NT2/D1 (cell line): ENCODE results near the gene SGCA.

ENCODE experiments used
- DNase-seq: peaks from one replicate; pipeline ENCODE4 v3.0.0-alpha.2; 2011; ENCODE audit warnings: low read depth, low spot score
- H3K27me3 ChIP-seq: 2 replicates; pipeline ENCODE4 v1.6.0; 2011; ENCODE audit warnings: mild to moderate bottlenecking; ENCODE audit not compliant: insufficient read length, insufficient read depth
- H3K36me3 ChIP-seq: 2 replicates; pipeline ENCODE4 v1.6.1; 2011; ENCODE audit warnings: mild to moderate bottlenecking, low read length, mixed read lengths; ENCODE audit not compliant: insufficient read depth, insufficient read length
- H3K4me1 ChIP-seq: 2 replicates; pipeline ENCODE4 v1.5.1; 2011; ENCODE audit not compliant: insufficient read depth, insufficient read length
- H3K4me3 ChIP-seq: 2 replicates; pipeline ENCODE4 v1.5.1; 2011; ENCODE audit warnings: low read depth; ENCODE audit not compliant: insufficient read length
- H3K9ac ChIP-seq: 2 replicates; pipeline ENCODE4 v1.6.0; 2011; ENCODE audit warnings: low read depth; ENCODE audit not compliant: insufficient read length
- H3K9me3 ChIP-seq: 2 replicates; pipeline ENCODE4 v1.5.1; 2011; ENCODE audit warnings: mild to moderate bottlenecking, low read length; ENCODE audit not compliant: insufficient read depth
- SUZ12 ChIP-seq: IDR thresholded peaks from 2 replicates; pipeline ENCODE4 v1.6.1; 2011; ENCODE audit not compliant: insufficient read length, insufficient read depth; ENCODE audit errors: extremely low read depth
- YY1 ChIP-seq: IDR thresholded peaks from 2 replicates; pipeline ENCODE4 v1.6.1; 2011; ENCODE audit not compliant: insufficient read length, insufficient read depth
- ZNF274 ChIP-seq: IDR thresholded peaks from 2 replicates; pipeline ENCODE4 v1.6.1; 2011; ENCODE audit warnings: mild to moderate bottlenecking, low read depth, low read length

Gene SGCA

DNA sequence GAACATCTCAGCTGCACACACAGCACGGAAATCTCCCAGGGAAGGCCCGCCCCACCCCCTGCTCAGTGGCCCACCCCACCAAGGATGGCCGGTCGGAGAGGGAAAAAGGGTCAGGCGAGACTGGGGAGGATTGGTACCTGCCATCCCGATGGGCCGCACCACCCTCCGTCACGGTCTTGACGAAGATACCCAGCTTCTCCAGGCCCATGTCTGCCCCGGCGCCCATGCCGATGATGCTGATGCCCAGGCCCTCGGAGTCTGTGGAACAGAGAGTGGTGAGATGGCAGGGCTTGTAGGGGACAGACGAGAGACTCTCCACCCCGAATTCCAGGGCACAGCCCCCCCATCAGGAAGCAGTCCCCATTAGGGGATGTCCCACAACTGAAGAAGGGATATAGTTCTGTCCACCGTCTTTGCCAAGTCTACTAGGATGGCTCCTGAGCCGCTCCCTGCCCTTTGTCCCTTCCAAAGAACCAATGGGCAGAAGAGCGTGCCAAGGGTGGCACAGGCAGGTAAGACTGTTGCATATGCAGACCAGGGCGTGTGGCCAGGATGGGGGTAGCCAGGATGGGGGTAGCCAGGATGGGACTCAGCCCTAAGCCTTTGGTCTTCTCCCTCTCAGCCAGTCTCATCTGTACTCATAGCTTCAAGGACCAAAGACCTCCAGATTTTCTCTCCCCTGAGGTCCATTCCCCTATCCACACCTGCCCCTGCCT is 22.2 kb upstream of the SGCA start:
- H3K4me1 ChIP-seq: peaks cover 47% of the 10 kb centered on the region
- peaks cover 91% of the 10 kb centered on the region for H3K36me3 ChIP-seq
- DNase-seq: no peak
- H3K9ac ChIP-seq: no peak overlapping the region
- no peak overlapping the region for H3K4me3 ChIP-seq
- H3K9me3 ChIP-seq: no peaks in the 10 kb centered on the region
- TF ChIP-seq SUZ12: no peak
- TF ChIP-seq YY1: no peak
- TF ChIP-seq ZNF274: no peak
- H3K27me3 ChIP-seq: no peaks in the 10 kb centered on the region

DNA sequence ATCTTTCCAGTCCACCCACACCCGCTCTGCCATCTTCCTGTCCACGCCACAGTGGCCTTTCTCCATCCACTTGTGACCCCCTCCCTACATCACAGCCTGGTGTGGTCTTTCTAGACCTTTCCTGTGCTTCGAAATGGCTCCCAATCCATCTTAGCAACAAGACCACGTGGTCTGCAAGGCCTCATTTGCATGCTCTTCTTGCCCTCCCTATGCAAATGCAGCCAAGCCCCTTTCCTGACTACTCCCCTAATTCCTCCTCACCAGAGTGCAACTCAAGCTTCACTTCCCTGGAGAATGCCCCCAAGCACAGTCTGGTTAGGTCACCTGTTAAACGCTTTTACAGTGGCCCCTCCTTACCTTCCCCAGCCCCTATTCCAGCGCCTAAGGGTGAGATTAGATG is 21.4 kb upstream of the SGCA start:
- Histone ChIP-seq H3K4me1 (peaks cover 46% of the 10 kb centered on the region), H3K9me3 (no peaks in the 10 kb centered on the region), H3K36me3 (peaks cover 84% of the 10 kb centered on the region), H3K9ac (no peak overlapping the region), H3K27me3 (no peaks in the 10 kb centered on the region), H3K4me3 (no peak overlapping the region)
- DNase-seq: no peak
- TF ChIP-seq YY1: no peak
- no peak for TF ChIP-seq SUZ12
- TF ChIP-seq ZNF274: no peak

- H3K4me3 ChIP-seq: no peak overlapping the region
- peaks cover 43% of the 10 kb centered on the region for H3K4me1 ChIP-seq
- no peak for DNase-seq
- H3K9ac ChIP-seq: no peak overlapping the region
- TF ChIP-seq YY1 (no peak), SUZ12 (no peak), ZNF274 (no peak)
- no peaks in the 10 kb centered on the region for H3K9me3 ChIP-seq
- peaks cover 77% of the 10 kb centered on the region for H3K36me3 ChIP-seq
- no peaks in the 10 kb centered on the region for H3K27me3 ChIP-seq
Measured at GRCh38 chr17:50144845-50145531, 20.8 kb upstream of the SGCA start.

- no peak for DNase-seq
- Histone ChIP-seq H3K9ac (no peak overlapping the region), H3K4me3 (no peak overlapping the region), H3K36me3 (peaks cover 70% of the 10 kb centered on the region), H3K27me3 (no peaks in the 10 kb centered on the region), H3K4me1 (peaks cover 36% of the 10 kb centered on the region), H3K9me3 (no peaks in the 10 kb centered on the region)
- TF ChIP-seq YY1: no peak
Measured at GRCh38 chr17:50145532-50146229, 20.1 kb upstream of the SGCA start.

DNA sequence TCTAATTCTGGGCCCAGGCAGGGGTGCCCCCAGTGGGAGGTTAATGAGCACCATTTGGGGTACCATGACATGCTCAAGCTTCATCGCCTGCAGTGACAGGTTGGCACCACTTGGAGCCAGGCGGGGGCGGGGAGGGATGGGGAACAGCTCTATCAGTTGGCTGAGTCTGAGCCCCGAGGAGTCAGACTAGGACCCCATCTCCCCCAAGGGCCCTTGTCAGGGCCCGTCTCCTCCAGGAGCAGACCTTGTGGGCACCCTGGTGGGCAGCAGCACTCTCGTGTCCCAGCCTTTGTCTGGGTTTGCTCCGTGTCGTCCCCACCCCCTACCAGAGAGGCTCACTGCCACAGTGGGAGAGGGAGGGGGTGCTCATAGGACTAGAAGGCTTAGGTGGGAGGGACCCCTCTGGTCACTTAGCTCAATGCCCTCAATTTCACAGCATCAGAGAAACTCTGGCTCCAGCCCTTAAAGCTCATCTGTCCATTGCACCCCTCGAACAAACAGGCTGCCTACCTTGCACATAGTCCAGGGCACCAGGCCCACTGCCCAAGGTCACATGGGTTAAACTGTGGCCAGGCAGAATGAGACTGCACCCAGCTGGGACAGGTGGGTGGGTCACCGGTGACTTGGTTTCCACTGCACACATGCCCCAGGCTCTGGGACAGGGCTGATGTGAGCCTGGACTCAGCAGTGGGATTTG is 19.4 kb upstream of the SGCA start:
- peaks cover 63% of the 10 kb centered on the region for H3K36me3 ChIP-seq
- no peak for DNase-seq
- peak overlapping the region; percentile 33 for H3K9ac ChIP-seq
- H3K4me1 ChIP-seq: peaks cover 32% of the 10 kb centered on the region
- no peaks in the 10 kb centered on the region for H3K27me3 ChIP-seq
- no peak overlapping the region for H3K4me3 ChIP-seq
- H3K9me3 ChIP-seq: no peaks in the 10 kb centered on the region
- TF ChIP-seq YY1 (no peak), SUZ12 (no peak), ZNF274 (no peak)

GRCh38 chr17:50146927-50147665 is 18.7 kb upstream of the SGCA start:
- no peaks in the 10 kb centered on the region for H3K9me3 ChIP-seq
- peak overlapping the region; percentile 47 for H3K9ac ChIP-seq
- H3K4me3 ChIP-seq: no peak overlapping the region
- no peak for DNase-seq
- H3K4me1 ChIP-seq: peaks cover 32% of the 10 kb centered on the region
- no peak for TF ChIP-seq ZNF274
- no peak for TF ChIP-seq YY1
- no peak for TF ChIP-seq SUZ12
- H3K36me3 ChIP-seq: peaks cover 56% of the 10 kb centered on the region
- no peaks in the 10 kb centered on the region for H3K27me3 ChIP-seq
